ENCODE results near the gene TTC31.
"Not testable (repeated sequence)": the region's sequence is repeated elsewhere in the genome, so short reads cannot be mapped to it uniquely, and the experiment has no call there.

TTC31 gene

DNA sequence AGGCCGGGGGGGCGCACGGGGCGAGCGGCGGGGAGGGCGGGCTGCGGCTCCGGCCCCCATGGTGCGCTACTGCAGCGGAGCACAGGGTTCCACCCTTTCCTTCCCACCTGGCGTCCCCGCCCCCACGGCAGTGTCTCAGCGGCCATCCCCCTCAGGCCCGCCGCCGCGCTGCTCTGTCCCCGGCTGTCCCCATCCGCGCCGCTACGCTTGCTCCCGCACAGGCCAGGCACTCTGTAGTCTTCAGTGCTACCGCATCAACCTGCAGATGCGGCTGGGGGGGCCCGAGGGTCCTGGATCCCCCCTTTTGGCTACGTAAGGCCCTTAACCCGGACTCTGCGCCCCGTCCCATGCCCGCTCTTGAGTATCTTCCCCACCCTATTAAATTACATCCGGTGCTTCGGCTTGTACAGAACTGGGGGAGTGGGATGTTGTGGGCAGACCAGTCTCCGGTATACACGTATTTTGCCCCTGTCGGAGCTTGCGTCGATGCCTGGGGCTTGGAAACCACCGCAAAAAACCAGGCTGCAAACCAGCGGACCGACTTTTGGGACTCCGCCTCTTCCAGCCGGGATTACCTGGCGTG lies 25.2 kb upstream of the TTC31 start:
- peak; percentile 79 for DNase-seq (ENCODE audit: low read depth)

DNA sequence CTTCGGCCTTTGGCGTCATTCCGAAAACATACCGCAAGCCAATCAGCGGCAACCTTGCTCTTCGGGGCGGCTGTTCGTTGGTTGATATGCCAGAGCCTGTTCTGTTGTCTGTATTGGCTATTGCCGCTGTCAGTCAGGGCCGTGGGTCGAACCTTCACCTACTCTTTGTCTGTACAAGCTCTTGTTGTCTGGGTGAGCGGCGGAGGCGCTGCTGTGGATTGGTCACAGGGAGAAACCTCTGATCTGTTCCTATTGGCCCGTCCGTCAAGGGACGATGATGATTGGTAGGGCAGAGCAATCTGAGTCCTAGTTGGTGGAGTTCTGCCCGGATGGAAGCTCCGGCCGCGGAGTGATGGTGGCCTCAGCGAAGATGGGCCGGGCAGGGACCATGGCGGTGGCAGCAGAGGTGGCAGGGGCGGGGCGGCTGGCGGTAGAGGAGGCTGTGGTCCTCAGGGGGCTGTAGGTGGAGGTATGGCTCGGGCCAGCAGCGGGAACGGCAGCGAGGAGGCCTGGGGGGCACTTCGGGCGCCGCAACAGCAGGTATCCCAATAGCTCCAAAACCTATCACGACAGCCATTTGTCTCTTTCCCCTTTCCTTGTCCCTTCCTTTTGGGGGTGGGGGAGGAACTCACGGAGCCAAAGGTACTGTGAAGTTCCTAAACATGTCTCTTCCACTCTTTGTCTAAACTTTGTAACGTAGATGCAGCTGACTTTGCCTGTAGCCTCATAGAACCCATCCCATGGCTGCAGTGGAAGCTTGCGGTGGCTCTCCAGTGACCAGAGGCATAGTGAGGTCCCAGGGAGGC lies 24.5 kb upstream of the TTC31 start, which contains the start of gene WBP1:
TSS of gene WBP1 (plus strand) at position 307 of the 806 bp plus-strand sequence. CDS start at position 472, 165 bp downstream.
- peak; percentile 98 for DNase-seq (ENCODE audit: low read depth)

DNA sequence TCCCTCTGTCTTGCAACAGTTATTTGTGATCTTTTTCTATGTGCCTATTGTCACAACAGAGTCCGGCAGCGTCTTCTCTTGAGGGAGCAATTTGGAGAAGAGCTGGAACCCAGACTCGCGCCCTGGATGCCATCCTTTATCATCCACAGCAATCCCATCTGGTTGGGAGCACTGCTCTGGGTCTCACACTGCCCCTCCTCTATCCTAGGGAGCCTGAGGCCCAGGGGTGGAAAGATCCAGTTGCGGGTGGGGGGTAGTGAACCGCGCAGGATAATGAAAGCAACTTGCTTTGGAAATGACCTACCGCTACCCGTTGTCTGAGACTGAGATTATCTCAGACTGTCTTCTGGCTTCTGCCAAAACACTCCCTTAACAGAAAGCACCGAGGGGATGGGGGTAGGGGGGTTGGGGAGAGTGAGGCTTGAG lies 23.9 kb upstream of the TTC31 start:
- no peak for DNase-seq (ENCODE audit: low read depth)

DNA sequence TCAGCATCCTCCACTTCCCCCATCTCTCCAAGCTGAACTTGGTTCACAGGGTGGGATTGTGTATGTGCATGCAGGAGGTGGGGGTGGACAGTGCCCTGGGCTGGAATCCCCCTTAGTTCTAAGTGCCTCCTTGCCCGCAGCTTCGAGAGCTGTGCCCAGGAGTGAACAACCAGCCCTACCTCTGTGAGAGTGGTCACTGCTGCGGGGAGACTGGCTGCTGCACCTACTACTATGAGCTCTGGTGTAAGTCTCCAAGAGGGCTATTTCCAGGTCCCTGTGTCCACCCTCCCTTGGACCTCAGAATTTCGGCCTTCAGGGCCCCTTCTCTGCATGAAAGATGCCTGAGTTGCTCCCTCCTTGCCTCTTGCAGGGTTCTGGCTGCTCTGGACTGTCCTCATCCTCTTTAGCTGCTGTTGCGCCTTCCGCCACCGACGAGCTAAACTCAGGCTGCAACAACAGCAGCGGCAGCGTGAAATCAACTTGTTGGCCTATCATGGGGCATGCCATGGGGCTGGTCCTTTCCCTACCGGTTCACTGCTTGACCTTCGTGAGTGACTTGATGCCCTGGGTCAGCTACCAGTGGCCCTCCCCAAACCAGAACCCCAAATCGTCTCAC lies 23.3 kb upstream of the TTC31 start:
- not testable (repeated sequence) for DNase-seq (ENCODE audit: low read depth)

DNA sequence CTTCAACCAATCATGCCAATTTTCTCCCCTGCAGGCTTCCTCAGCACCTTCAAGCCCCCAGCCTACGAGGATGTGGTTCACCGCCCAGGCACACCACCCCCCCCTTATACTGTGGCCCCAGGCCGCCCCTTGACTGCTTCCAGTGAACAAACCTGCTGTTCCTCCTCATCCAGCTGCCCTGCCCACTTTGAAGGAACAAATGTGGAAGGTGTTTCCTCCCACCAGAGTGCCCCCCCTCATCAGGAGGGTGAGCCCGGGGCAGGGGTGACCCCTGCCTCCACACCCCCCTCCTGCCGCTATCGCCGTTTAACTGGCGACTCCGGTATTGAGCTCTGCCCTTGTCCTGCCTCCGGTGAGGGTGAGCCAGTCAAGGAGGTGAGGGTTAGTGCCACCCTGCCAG lies 22.7 kb upstream of the TTC31 start:
- DNase-seq (ENCODE audit: low read depth), result not testable (repeated sequence)

DNA sequence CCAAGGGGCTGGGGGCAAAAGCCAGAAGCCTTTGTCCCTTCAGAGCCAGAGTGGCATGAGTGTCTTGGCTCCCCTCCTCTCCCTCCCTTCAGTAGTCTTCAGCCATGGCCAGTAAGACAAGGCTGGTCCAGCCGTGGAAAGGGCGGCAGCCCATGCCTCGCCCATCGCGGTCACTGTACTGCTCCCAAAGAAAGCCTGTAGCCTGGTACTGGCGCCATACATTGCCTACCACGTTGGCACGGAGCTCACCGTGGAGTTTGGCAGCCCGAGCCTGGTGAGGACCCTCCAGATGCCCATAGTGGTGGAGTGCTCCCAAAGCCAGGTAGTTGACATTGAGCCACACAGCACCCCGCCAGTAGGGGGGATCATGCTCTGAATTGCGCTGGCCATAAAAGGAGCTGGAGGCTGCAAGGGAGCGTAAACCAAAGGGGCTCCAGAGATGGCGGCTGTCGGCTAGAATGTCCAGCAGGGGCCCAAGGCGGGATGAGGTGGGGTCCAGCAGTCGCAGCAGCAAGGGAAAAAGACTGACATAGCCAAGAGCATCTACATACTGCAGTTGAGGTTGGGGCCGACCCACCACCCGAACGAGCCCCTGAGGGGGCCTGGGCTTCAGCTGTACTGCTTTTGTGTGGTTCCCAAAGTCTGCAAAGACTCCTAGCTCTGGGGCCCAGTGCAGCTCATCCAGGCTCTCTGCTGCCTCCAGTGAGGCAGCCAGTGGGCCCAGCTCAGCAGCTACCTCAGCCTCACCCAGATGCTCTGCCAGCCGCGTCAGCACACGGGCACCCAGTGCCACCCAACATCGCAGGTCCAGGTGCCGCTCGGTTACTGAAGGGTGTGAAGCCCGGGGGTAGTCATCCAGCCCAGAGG lies 21.5 kb upstream of the TTC31 start:
- DNase-seq (ENCODE audit: low read depth), result no peak

DNA sequence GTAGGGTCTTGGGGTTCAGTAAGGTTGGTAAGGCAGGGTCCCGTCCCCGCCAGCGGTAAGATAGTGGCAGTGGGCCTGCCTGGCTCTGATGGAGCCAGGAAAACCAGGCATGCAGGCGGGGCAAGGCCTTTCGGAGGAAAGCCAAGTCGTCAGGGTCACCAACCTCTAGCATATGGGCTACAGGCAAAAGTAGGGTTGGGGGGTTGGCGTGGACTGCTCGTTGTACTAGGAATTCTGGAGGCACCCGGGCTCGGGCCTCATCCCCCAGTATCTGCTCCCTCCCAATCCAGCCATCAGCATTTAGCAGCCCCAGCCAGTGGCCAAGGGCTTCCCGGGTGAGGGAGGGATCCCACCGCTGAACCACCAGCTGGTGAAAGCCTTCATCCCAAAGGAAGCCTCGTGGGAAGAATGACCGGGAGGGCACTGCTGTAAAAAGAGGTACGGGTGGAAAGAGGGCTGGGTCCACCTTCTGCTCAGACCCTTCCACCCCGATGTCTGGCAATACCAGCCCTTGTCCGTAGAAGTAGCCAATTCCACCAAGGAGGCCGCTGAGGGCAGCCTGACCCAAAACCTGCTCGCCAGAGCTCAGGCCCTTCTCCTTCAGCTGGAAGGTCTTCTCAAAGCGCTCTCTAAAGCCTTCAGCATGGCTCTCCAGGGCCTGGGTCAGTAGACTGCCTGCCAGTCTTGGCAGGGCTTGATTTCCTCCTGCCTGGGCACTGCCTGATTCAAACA lies 20.7 kb upstream of the TTC31 start:
- DNase-seq (ENCODE audit: low read depth), result no peak

DNA sequence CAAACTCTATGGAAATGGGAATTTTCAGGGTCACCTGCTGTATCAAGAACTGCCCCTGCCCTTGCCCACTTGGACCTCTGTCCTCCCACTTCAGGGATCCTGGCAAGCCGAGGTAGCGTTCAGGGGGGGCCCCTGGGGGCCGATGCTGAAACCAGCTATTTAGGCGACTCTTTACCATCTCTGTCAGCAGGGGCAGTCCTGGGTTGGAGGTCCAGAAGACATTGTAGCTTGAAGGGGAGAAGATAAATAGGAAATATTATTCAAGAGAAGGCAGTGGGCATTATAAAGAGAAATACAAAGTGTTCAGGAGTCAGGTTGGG lies 20.1 kb upstream of the TTC31 start:
- no peak for DNase-seq (ENCODE audit: low read depth)

DNA sequence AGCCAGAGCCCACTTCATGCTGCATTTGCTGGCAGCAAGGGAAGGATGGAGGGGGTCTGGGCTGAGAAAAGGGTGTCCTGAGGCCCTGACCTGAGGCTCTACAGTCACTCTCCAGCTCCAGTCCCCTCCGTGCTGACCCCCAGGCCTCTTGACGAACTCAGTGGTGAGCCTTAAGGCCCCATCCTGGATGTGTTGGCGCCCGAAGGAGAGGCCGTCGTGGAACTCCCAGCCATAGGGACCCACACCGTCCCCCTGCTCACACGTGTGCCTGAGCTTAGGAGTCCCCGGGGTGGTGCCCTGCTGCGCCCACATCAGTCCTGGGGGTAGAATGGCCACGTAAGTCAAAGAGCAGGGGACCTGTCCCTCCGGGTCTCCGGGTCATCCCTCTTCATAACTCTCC lies 18.5 kb upstream of the TTC31 start:
- DNase-seq (ENCODE audit: low read depth), result no peak

DNA sequence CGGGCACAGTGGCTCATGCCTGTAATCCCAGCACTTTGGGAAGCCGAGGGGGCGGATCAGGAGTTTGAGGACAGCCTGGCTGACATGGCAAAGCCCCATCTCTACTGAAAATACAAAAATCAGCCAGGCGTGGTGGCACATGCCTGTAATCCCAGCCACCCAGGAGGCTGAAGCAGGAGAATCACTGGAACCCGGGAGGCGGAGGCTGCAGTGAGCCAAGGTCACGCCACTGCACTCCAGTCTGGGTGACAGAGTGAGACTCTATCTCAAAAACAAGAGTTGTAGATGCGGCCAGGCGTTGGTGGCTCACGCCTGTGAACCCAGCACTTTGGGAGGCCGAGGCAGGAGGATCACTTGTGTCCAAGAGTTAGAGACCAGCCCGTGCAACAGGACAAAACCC lies 12.1 kb upstream of the TTC31 start:
- DNase-seq (ENCODE audit: low read depth), result not testable (repeated sequence)

DNA sequence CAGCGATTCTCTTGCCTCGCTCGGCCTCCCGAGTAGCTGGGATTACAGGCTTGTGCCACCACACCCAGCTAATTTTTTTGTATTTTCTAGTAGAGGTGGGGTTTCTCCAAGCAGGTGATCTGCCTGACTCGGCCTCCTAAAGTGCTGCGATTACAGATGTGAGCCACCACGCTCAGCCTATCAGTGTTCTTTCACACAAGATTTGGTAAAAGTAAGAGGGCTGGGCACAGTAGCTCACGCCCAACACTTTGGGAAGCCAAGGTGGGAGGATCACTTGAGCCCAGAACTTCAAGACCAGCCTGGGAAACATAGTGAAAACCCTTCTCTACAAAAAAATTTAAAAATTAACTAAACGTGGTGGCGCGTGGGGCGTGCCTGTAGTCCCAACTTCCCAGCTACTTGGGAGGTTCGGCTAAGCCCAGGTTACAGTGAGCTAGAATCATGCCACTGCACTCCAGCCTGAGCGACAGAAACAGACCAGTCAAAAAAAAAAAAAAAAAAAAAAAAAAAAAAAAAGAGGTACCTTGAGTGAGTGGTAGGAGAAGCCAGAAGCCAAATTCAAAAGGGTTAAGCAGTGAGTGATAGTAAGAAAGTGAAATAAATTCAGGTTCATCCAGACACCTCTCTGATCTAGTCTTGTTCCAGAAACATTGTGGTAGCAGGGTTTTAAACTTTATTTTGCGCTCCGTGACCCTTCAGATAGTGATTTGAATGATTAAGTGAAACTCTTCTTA lies 11.4 kb upstream of the TTC31 start:
- no peak for DNase-seq (ENCODE audit: low read depth)

DNA sequence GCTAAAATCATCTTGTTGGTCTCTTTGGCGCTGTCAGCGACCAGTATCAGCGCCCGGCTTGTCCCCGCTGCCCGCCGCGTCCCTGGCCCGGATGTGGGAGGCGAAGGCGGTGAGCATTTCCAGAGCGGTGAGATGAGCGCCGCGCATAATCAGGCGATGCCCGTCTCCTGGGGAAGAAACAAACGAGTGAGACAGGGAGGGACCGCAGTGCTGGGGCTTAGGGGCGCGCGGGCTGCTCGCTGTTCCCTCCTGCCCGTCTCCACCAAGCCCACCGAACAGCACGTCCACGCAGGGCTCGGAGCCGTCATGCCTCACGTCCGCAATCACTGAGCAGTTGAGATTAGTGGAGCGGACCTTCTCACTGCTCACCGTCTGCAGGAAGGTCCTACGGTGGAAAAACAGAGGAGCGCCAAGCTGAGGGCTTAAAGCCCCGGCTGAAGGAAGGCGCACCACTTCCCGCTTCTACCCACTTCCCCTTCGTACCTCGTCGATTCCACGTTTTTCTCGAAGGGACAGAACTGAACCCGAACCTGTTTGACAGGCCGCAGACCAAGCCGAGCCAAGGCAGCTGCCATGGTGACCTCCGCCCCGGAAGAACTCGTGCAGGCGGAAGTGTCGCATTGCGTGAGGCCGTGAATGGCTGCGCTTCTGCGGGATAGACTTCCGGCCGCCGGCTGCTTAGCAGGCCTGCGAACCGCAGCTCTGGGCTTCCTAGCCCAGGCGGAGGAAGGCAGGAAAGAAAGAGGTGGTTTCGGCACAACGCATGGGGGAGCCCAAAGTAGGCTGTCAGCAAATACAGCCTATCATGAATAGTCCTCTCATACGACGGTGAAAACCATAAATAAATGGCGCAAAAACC lies 10.6 kb upstream of the TTC31 start, which contains the start of gene MRPL53:
TSS of gene MRPL53 (minus strand) at position 595 of the 859 bp plus-strand sequence. CDS start at position 575, 20 bp downstream.
- DNase-seq (ENCODE audit: low read depth), result peak; percentile 92

DNA sequence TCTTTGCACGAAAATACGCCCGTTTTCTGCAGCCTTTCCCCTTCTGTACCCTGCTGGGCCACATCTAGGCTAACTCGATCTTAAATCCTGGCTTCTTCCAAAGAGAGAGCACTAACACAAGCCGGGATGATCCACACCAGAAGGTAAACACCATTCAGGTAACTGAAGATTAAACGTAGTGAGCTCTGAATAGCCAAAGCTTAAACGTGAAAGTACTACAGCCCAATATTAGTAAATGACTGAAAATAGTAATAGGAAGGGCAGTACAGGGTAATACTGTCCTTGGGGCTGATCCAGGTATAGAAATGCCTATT lies 10.0 kb upstream of the TTC31 start:
- DNase-seq (ENCODE audit: low read depth), result no peak

DNA sequence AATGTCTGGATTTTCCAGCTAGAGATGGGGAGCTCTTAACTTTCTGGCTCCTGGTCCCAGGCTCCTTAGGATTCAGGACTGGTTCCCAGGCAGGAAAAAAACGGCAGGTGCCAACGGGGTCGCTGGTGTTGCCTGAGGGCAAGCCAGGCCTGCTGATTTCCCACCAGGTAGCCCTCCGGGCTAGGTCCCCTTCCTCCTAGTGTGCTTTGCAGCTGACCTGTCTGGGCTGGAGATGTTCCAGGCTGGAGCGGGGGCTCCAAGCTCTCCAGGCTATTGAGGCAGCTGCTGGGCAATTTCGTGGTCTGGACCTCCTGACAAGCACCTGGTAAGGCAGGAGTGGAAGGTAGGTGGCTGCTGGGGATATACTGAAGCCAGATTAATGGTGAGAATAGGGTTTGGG lies 8.4 kb upstream of the TTC31 start:
- no peak for DNase-seq (ENCODE audit: low read depth)

DNA sequence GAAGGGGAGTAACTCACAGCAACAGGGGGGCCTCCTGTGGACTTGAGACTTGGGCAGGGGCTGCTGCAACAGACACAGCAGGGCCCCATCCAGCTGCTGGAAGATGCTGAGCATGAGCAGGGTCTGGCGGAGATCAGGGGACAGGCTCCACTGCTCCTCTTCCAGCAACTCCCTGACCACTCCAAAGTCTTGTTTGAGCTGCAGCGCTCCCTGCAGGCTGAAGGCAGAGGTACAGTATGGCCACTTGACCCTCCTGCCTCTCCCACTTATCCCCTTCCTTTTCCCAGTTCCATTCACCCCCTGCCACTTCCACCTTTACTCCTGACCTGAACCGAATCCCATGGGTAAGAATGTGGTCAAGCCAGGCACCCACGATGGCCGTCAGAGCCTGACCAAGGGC lies 8.0 kb upstream of the TTC31 start:
- no peak for DNase-seq (ENCODE audit: low read depth)

DNA sequence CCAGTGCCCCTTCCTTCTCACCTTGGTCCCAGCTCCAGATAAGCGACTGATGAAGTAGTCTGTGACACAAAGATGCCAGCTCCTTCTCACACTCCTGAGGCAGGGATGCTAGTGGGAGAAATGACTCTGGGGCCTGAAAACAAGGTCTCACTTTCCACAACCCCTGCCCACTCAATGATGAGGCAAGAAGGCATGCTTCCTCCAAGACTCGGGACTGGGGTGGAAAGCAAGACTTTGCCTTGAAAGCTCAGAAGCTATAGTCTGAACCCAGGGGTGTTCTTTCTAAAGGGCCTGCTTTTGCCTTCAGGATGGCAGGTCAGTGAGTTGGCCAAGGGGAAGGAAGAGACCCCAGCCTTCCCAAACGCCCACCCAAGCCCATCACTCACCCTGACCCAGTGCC lies 1.4 kb upstream of the TTC31 start:
- no peak for DNase-seq (ENCODE audit: low read depth)

DNA sequence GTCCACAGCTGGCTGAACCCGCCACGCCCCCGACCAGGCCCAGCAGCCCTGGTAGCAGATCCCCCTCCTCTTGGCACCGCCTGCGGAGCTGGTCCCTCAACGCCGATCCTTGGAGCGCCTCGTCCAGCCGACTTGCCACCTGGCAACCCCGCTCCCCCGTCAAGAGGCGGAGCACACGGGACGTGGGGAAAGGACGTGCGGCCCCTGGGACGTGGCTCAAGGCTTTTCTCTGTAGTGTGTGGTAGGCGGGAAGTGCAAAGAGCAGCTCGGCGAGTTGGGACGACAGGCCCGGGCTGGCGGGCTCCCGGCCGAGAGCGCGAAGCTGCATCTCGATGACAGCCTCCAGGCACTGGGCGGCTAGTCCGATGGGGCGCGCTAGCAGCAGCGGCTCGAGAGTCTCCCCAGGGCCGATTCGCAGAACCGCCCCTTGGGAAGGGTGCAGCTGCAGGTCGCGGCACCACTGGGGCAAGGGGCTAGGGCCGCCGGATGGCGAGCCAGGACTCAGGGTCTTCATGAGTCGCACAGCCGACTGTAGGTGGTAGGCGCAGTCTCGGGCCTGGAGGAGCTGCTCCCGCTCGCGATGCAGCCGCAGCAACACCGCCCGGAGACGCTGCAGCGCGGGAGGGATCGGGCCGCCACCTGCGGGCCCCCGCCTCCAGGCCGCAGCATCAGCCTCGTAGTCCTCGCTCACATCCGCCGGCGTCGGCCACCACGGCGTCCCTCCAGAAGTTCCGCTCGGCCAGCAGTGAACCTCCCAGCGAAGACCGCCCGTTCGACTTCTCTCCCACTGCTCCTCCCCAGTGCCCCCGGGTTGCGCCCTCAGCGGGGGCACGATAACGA lies 700 bp upstream of the TTC31 start:
- peak; percentile 37 for DNase-seq (ENCODE audit: low read depth)

DNA sequence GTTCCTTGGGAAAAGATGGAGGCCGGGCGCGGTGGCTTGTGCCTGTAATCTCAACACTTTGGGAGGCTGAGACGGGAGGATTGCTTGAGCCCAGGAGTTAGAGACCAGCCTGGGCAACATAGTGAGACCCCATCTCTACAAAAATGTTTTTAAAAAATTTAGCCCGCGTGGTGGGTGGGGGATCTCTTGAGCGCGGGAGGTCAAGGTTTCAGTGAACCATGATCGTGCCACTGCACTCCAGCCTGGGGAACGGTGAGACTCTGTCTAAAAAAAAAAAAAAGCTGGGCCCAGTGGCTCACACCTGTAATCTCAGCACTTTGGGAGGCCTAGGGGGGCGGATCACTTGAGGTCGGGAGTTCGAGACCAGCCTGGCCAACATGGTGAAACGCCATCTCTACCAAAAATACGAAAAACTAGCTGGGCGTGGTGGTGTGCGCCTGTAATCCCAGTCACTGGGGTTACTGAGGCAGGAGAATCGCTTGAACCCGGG lies 839 bp downstream of the TTC31 start:
- not testable (repeated sequence) for DNase-seq (ENCODE audit: low read depth)

DNA sequence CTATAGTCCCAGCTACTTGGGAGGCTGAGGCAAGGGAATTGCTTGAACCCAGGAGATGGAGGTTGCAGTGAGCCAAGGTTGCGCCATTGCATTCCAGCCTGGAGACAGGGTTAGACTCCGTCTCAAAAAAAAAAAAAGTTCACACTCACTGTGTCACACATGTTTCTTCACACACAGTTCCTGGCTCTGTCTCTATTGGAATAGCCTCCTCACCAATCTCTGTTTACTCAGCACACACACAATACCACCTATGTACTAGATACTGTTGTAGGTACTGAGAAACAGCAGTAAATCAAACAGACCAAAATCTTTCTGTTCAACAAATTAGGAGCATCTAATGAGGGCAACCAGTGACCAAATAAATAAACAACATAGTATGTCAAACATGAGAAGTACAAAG lies 3.3 kb downstream of the TTC31 start:
- DNase-seq (ENCODE audit: low read depth), result no peak
